AG10803 (cell line): Measurements from ENCODE around the gene TRIM44.

ENCODE experiments used
- DNase-seq: peaks from one replicate; pipeline ENCODE4 v3.0.0; 2010; ENCODE audit warnings: low read depth
- H3K4me3 ChIP-seq: 2 replicates; pipeline ENCODE4 v1.5.1; 2011; ENCODE audit warnings: mild to moderate bottlenecking, low read length, control low read depth
- TF ChIP-seq, protein P1 (sequence below): conservative IDR thresholded peaks from 2 replicates; pipeline ENCODE4 v1.5.1; 2011; ENCODE audit warnings: mild to moderate bottlenecking, low read length, control low read depth, inconsistent platforms

Gene TRIM44

DNA sequence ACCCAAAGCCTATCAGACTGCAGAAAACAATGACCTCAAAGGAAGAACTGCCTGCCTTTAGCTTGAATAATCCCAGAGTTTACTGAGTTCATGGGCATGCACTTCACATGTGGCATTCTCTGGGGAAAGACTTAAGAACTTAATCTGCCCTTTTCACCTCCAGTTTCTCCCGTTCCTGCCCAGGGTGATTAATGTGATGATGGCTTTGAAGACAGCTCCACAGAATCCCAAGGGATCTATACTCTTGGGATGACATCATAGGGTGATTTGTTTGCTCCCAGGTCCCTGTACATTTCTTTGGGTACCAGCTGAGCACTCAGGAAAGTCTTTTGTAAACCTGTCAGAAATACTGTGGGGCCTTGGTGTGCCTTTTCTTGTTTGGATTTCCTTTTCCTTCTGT is 30.3 kb upstream of the TRIM44 start:
- peak; percentile 80 for DNase-seq
- no peak overlapping the region for H3K4me3 ChIP-seq
- TF ChIP-seq, protein P1, sequence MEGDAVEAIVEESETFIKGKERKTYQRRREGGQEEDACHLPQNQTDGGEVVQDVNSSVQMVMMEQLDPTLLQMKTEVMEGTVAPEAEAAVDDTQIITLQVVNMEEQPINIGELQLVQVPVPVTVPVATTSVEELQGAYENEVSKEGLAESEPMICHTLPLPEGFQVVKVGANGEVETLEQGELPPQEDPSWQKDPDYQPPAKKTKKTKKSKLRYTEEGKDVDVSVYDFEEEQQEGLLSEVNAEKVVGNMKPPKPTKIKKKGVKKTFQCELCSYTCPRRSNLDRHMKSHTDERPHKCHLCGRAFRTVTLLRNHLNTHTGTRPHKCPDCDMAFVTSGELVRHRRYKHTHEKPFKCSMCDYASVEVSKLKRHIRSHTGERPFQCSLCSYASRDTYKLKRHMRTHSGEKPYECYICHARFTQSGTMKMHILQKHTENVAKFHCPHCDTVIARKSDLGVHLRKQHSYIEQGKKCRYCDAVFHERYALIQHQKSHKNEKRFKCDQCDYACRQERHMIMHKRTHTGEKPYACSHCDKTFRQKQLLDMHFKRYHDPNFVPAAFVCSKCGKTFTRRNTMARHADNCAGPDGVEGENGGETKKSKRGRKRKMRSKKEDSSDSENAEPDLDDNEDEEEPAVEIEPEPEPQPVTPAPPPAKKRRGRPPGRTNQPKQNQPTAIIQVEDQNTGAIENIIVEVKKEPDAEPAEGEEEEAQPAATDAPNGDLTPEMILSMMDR: no peak

DNA sequence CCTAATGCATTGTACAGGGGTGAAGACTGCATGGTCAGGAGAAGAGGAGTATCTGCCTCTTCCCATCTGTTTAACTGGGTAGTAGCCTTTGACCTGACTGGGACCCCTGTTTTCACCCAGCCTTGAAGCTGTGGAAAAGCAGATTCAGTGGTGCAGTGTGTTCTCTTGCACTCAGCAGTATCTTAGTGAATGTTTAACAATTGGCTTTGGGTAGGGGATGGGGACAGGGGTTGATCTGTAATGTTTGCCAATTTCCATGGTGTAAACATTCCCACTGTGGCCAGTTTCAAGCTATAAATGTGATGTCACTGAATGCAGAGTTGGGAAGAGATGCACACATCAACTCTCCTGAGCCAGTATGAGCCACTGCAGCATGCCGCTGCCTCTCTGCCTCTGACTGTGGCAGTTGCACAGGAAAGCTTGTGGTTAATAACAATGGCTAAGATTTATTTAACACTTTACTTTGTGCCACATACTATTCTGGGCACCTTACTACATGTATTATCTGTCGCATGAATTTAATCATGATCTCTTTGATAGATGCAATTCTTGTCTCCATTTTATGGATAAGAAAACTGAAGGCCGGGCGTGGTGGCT is 28.6 kb upstream of the TRIM44 start:
- TF ChIP-seq, protein P1: no peak
- H3K4me3 ChIP-seq: no peak overlapping the region
- DNase-seq: no peak

DNA sequence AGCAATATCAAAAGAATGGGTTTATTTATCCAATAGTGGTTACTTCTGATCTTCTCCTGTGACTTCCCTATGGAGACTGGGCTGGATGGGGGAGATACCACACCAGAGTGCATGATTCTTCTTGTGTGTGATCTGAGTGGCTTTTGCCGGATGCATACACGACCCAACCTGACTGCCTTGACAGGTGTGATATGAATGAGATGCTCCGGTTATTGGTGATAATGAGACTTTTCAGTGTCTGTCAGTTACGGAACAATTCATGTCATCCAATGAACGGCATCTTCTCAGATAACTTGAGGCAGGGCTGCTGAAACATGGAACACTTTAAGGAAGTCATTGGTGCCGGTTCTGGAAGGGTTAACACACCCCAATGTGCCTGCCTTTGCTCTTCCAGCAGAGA is 26.6 kb upstream of the TRIM44 start:
- TF ChIP-seq, protein P1: no peak
- DNase-seq: no peak

DNA sequence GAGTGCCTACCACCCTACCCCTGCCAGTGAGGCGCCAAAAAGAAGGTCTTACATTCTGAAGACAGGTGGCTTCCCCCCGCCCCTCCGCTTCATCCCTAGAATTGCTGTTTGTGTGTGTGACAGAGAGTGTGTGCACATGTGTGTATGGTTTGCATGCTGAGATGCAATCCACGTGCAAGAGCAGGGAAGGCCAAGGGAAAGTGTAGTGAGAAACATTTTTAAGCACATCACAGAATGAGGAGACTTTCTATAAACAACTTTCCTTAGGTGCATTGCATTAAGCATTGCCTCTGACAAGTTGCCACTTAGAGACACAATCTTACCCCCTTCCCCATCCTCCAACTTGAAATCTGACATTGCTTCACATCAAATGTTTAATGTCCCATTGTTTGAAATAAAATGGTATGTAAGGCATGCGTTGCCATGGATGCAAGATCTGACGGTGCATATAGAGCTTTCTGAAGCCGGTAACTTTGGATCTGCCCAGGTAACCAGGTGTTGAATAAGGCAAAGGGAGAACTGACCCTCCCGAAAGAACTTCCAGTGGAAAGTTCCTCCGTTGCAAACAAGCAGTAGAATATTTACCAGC is 22.9 kb upstream of the TRIM44 start:
- no peak overlapping the region for H3K4me3 ChIP-seq
- TF ChIP-seq, protein P1: no peak
- DNase-seq: no peak

More for the DNA sequence above, 26.6 kb upstream of the TRIM44 start:
- H3K4me3 ChIP-seq: no peak overlapping the region

DNA sequence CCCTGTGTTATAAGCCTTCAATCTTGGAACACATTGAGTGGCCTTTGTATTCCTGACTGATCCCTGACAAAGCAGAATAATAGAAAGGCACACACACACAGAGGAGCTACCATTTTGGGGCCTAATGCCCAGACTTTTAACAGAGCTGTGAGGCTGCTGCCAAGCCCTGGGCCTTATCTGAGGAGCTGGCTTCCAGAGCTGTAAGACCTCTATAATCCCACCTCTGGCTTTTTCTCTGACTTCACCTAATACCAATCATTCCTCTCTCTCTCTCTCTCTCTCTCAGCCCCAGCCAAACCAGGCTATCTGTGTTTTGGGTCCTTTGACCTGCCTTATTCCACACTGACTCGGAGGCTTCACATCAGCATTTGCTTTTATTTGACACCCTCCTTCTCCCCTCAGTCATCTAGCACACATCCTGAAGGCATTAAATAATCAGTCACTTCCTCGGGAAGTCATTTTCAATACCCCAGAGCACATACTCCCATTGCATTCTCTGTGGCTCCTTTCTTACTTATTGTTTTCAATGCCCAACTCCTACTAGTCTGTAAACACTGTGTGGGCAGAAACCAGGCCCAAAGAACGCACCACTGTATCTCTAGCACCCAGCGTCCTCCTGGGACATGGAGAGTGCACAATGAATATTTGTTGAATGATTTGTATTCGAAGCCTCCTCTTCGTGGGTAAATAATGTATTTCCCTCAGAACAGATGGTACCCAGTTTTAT is 21.2 kb upstream of the TRIM44 start:
- H3K4me3 ChIP-seq: no peak overlapping the region
- TF ChIP-seq, protein P1: no peak
- no peak for DNase-seq

DNA sequence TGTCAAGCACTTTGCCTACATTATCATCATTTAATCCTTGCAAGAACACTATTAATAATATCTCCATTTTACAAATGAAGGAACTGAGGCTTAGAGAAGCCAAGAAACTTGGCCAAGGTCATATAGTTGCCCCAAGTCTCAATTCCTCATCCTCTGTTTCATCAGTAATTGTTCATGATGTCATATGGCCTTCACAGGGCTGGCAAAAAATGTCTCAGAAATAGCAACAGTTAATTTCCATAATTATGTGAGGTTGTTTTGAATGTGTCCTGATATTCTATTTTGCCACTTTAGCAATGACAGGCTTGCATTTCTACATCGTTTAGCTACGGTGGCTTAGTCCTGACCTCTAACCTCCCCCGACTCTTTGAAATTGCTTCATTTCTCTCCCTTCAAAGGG is 20.6 kb upstream of the TRIM44 start:
- no peak overlapping the region for H3K4me3 ChIP-seq
- DNase-seq: no peak
- TF ChIP-seq, protein P1: no peak

DNA sequence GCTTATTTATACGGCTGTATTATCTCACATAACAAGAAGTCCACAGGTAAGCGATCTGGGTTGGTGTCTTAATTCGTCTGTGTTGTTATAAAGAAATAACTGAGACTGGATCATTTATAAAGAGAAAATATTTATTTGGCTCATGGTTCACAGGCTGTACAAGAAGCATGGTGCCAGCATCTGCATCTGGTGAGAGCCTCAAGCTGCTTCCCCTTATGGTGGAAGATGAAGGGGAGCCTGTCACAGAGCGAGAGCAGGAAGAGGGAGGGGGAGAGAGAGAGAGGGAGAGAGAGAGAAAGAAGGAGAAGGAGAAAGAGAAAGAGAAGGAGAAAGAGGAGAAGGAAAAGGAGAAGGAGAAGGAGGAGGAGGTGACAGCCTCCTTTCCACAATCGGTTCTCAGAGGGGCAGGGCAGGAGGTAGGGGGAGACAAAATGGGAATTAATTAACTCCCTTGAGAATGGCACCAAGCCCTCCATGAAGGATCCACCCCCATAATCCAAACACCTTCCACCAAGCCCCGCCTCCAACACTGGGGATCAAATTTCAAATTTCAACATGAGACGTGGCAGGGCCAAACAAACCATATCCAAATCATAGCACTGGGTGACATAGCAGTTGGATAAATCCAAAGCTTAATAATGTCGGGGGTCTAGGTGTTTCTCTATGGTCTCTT is 15.0 kb upstream of the TRIM44 start:
- no peak overlapping the region for H3K4me3 ChIP-seq
- DNase-seq: no peak
- TF ChIP-seq, protein P1: no peak
